ENCODE results near the gene NR2F2.

The NR2F2 gene

DNA sequence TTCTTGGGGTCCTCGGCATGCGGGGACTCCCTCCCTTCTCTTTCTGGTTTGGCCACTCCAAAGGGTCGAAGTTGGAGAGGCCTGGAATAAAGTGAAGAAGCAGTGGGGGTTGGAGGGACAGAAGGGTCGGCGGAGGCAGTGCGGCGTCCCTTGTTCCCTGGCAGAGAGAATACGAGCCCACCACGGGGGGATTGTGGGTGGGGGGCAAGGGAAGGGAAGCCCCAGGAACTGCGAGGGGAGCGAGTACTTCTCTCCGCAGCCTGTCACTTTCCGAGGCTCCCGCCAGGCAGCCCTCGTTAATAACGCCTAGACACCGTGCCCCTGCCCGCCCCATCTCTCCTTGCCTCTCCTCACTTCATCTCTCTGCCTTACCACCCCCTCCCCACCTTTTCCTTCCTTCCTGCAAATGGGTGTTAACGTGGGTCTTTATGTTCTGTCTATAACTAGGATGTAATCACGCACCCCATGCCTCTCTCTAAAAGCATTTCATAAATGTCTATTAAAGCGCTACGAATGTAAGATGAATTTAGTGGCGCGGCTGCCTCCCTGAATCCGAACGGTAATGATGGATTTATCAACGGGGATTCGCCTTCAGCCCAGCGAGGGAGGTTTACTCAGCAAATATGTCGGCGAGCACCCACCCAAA is 13.7 kb downstream of the NR2F2 start:
- DNase-seq, result no peak

DNA sequence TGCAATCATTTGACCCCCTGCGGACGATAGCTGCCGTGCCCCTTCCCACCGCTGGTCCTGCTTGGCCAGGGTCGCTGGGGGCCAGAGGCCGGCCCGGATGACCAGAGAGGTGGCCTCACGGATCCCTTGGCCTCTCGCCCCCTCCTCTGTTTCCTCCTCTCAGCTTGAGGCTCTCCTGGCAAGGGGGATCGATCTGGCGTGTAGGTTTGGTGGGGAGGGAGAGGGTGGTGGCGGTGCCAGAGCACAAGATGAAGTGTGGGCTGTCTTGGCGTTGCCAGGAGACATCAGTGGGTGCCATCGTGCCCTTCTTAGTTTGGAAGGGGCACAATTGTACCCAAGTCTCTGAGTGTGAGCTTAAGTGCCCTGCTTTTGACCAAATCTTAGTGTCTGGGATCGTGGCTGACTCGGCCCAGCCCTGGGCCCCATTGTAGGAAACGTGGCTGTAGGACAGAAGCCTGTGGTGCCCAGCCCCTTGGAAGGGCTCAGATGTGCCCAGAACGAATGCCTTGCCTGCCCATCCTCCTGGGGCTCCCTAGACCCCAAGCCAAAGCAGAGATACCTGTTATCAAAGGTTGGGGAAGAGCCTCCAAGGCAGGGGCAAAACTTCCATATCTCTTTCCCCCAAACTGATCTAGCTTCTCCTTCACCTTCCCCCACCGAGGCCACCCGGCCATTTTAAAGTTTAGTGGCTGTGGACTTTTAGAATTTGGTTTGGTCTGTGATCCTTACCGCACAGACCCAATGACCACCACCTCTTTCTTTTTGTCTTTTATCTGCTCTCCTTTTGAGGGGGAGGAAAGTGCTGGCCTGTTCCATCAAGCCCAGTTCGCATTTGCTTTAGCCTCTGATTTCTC is 14.4 kb downstream of the NR2F2 start:
- DNase-seq, result no peak

DNA sequence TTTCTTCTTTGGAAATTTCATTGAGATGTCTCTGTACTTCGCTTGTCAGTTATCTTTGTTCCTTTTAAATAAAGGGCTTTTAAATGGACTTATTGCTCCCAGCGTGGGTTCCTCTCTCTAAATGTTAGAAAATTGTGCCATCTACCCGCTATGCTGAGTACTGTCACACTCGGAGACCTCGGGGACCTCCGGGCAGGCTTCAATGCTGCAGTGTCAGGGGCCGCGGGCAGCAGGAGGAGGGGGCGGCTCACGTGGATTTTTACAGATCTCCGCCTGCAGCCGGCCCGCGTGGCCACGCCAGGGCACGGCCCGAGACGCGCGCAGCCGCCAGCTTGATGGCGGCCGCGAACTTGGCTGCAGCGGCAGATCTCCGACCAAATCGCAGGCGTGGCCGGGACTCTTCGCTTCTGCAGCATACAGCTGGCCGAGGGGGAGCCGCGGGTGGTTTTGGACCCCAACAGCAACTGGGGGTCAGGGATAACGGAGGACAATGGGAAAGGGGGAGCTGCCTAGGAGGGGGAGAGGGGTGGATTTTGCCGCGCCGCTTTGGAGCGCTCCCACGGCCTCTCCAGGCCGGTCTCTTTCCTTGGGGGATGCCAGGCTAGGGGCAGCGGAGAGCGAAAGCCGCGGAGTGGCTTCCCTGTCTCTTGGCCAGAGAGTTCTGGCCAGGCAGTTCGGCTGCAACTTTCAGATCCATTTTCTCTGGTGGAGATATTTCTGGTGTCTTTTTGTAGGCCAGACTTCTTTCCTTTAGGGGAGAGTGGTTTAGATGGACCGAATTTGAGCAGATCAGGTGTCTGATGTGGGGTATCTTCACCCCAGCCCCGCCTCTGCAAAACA is 15.3 kb downstream of the NR2F2 start:
- peak; percentile 44 for DNase-seq

DNA sequence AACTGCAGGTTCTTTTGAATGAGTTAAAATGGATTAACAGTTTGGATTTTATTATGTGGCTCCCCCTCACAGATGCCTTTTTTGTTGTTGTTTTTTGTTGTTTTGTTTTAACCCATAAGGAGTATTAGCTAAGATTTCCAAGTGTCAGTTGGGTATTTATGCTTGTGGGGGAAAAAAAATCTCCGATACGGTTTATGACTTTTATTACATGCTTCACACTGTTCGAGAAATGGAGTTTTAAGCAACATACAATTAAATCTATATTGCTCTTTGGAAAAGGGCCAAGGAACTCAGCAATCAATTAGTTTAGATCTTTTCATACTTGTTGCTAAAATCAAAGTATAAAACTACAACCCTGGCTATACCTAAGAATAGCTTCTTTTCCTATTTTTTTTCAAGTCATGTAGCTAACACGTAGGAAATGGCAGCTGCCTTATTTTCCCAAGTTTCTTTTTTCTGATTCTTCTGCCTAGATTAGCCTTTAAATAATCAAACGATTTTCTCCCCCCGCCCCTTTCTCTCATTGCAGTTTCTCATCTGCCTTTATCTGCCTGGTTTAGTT is 16.0 kb downstream of the NR2F2 start:
- peak; percentile 13 for DNase-seq

DNA sequence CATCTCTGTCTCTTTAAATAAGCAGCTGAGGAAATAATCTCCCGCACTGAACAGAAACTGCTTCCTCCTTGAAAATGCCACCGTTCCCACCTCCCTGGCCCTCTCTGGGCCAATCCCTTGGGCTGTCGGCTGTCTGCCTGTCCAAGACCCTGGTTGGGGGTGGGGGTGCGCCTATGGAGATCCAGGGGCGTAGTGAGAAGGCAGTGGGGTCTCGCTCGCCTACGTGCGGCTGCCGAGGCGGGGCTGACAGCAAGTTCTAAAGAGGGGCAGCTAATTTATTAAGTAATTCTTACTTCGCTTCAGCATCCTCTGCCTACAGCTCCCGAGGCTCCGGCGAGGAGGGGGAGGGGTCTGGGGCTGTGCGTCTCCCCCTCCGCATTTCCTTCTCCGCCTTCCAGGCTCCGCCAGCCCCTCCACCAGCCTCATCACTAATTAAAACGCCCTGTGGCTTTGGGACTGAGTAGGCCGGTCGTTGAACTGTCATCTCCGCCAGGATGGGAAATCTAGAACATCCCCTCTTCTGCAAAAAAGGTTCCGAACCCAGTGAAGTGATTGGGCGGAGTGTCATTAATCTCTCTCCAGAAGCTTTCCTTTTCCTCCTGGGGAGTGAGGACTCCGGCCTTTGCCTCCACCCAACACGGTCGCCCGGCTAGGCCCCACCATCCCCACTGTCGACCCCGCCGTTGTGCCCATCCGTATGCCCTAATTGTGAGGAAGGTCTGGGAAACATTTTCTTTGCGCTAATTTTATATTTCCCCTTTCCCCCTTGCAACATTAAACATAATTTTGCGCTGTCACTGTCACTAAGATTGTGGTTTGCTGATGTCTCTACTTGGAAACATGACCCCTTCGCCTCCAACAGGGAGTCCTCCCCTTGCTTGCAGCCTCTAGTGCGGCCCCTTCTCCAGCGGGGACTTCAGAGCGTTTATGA is 16.9 kb downstream of the NR2F2 start:
- no peak for DNase-seq

DNA sequence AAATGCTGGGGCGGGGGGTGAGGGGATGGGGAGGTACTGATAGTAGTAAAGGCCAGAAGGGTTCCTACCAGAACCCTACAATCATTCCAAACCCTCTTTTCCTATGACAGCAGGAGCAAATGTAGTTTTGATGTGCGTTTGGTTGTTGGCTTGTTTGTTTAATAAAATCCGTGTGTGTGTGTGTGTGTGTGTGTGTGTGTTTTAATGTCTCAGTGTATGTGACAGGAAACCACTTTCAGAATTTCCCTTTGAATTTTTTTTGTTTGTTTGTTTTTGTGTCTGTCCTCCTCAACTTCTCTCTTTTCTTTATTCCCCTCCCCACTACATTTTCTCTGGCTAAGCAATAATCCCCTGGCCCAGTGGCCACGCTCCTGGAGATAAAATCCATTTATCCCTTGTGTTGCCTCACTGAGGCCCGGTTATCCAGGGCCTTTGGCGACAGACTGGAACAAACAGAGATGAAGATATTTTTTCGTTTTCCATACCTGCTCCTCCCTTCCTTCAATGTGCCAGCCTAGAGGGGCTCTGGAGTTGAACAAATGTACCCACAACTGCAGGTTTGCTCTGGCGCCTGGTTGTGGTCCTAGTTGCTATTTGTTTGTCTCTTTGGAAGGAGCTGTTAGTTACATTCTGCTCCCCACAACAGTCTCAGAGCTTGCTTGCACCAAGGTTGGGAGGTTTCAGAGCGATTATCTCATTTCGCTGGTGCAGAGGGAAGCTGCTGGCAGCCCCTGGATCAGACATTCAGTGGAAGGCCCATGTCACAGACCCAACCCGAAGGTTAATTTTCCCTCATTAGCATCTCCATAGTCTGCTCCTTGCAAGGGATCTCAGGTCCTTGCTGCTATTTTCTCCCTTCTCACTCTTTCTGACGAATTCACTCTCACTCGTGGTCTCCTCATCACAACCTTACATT is 17.9 kb downstream of the NR2F2 start:
- no peak for DNase-seq

DNA sequence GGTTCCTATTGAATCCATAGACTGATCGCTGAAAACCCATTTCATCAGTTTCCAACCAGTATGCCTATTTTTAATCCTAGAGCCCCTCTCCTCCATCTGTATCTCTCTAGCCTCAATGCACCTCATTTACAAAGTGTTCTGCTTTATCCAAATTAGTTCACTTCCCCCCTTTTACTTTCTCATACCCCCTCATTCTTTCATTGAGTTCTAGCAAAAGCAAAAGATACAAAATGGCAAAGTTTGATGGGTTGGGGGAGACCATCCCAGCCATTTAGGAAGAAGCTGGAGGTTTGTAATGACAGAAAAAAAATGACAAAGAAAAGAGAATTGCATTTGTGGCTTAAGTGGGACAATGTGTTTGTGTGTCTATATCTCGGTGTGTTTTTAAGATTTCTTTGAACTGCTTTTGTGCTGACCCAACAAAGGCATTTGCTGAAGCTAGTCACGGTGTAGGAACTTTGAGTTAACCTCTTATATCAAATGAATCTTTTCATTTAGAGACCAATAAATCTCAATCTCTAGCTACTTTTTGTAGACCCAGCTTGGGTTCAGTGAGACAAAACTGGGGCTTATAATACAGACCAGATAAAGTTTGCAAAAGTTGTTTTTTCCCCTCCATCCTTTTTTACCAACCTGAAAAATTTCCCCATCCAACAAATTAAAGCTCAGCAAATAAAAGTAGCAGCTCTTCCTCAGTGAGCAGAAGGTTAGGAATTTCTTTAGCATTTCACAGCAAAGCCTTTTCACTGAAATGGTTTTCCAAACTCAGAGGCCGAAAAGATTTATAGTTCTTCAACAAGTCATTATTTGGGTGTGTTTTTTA is 18.7 kb downstream of the NR2F2 start:
- DNase-seq, result no peak

DNA sequence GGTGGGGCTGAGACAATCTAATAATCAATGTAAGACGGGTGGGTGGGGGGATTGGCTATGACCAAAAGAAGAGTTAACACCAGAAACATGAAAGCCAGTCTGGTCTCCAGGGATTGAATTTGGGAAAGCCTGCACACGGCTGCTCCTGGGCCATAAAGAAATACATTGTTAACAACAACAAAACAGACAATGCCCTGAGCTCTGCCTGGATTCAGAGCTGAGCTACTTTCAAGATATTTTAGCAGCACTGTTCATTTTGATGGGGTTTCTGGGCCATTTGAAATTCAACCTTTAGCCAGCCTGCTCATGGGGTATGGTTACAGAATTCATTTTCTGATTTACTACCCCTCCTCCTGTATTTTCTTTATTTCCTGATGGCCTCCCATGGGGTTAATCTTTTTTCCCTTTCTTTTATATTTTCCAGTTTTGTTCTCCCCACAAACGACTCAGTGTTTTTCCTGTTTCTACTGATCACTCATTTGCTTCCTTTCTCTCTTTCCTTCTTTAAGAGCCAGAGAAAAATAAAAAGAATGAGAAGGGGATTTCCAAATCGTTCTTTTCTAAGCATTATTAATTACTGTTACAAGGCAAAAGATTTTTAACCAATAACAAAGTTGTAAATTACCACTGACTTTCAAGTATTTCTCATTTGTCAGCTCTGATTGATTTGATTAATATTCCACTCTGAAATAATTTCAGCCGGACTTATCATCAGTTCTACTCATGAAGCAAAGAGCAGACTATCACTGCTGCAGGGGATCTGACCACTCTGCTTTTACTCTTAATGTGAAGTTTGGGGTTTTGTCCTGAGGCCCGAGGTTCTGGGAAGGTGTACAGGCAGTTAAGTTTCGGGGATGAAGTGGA is 19.6 kb downstream of the NR2F2 start:
- no peak for DNase-seq

DNA sequence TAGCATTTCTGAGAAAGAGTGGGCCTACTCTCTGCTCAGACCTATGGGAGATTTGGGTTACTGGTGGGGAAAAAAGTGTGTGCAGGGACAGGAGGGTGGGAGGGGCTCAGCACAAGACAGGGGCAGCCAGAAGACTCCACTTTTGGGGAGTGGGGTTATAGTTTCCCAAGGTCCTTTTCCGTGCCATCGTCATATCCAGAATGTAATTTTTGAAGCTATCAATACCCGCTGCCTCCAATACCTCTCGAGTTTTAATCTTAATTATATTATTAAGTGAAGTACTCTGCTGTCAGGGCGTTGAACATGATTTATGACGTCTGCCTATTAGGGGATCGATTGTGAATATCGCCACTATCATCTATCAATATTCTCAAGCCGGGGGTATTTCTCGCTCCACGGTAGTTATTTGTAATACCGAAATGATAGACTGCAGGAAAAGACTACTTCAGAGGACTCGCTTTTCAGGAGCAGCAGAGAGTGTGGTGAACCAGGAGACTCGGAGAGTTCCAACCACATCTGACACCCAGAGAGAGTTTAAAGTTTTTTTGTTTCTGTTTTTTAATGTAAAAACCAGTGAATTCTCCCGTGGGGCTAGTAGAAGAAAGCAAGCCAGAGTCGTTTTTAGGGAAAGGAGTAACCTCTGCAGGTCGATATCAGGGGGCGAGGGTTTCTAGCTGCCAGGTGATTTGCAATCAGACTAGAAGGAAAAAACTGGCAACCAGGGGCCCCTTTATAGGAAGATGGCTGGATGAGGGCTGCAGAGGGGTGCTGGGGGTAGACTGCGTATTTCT is 20.6 kb downstream of the NR2F2 start:
- no peak for DNase-seq

DNA sequence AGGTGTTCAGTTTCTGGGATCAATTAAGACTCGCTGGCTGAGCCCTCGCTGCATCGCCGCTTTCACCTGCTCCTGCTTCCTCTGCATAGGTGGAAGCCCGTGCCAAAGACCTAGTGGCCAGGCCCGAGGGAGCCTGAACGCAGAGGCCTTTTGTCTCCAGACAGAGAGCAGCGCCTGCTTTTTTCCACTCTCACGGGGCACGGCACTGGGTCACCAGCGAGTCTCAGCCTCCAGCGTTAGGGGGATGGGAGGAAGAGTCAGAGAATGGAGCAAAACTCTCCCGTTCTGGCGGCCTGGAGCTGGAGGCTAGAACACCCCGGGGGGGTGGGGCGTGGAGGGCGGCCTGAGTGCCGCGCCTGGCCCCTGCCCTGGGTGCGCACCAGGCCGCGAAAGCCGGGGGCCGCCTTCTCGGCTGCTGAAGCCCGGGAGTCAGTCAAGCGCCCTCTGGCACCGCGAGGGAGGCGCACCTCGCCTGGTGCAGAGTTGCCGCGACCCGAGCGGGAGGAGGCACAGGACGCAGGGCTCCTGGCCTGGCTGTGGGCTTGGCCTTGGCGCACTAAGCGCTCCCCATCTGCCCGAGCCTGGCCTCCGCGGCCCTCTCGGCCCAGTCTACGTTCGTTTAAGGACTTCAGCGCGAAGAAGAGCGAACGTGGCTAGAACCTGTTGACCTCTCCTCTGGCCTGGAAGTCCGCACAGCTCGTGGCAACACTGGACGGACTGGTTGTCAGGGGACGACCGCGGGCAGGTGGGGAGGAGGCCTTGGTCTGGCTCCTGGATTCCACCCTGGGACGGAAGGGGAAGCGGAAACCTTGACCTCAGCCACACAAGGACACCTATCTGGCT is 21.5 kb downstream of the NR2F2 start:
- no peak for DNase-seq

DNA sequence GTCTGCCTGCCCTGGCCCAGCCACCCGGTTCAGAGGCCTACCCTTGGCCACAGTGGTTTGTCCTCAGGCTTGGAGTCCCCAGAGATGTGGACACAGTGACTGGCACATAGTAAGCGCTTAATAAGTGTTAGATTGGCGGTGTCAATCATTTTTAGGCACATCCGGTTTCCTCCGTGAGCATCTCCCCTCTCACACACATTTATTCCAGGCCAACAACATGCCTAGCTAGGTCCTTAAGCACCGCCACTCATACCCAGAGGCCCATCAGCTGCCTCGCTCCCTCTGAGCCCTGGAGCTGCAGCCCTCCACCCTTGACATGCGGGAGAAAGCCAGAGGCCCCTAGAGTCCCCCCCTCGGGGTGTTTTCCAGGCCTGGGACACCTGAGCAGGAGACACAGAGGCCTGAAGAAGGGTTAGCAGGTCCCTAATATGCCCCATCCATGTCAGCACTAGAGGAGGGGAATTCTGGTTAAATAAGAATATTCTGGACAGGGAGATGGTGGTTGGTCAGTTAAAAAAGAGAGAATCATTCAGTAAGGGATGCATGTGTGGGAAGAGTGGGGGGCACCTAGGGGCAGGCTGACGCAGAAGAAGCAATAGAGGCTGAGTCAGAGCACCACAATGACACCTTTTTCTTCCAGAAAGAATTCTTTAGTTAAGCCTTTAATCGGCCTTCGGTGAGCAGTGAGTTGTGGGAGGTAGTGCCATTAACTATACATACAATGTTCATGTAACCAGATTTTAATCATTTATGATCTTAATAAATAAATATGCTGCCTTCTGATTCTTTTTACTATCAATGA is 22.3 kb downstream of the NR2F2 start:
- no peak for DNase-seq

DNA sequence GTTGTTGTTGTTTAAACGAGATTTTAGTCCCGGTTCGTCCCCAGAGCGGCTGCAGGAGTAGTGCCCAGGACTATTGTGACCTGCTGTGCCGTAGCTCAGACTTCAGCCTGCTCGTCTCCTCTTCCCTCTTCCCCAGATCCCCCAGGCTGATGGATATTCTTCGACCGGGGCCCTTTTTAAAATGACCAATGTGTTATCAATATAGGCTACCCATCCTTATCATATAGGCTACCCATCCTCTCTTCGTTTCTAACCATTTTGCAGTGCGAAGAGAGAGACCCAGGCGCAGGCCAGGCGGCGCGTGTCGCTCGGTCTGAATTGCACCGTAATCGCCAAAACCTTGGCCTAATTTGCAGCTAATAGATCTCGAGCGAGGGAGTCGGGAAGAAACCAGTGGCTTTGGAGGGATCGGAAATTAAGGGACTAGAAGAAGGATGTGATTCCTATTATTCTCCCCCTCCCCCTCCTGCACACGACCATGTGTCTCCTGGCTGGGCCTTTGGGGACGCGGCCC is 23.0 kb downstream of the NR2F2 start:
- DNase-seq, result no peak

DNA sequence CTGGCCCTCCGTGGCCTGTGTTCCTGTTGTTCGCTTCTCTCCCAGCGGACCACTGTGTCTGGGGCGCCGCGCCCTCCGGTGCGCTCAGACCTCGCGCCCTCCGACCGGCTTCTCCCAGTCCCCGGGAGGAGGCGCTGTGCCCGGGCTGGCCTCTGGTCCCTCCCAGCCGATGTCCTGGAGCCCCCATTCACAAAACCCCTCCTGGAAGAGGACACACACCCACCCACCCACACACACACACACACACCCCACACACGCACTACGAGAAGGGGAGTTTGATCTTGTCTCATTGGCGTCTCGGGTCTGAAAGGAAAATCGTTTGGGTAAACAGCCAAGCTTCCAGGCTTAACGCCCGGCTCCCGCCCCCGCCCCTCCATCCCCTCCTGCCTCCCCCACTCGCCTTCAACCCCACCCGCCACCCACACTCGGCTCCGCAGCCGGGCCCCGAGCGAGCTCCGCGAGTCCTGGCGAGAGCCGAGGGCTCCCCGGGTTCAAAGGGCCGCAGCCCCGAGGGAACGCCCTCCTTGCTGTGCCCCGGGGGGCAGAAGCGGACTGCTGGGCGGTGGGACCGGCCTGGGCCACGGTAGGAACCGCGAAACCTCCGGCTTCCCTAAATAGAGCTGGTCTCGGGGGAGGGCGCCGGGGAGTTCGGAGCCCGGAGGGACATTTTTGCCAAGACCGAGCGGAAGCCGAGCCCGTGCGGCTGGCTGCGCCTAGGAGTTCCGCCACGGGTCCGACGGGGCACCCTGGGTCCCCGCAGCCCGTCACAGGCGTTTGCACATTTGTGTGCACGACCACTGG is 23.6 kb downstream of the NR2F2 start:
- no peak for DNase-seq

DNA sequence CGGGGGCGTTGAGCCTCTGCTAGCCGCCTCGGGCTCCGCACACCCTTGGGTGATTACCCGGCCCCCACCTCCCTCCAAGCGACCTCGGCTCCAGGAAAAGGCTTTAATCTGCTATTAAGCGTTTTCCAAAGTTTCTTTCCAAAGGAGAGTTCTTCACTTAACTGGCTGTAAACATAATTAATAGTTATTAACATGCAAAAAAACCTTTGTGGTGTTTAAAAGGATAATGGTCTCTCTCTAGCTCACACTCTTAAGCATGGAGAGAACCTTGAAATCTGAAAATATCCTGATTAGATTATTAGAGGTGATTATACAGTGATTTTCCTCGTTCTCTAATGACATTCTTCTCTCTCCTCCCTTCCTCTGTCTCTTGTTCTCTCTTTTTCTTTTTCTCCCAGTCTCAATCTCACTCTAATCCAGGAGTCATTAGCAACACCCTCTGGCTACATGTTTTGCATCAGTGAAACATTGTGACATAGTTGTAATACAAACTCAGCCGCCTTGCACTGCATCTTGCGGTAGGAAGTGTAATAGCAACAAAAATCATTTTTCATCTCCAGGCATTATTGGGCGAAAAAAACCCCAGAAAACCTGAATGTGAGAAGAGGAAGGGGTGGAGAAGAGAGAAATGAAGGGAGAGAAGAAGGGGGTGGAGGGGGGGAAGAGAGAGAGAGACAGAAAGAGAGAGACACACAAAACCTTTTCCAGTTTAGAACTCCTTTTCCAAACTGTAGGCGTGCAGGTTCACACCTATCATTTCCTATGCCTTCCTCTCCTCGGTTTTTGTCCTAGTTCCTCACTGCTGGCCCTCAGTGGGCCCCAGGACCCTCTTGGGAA is 24.4 kb downstream of the NR2F2 start:
- DNase-seq, result no peak
